ENCODE results near the gene RNF217.

- TF ChIP-seq CTCF (IDR thresholded peaks at IDR 0.05; ENCODE audit: insufficient read depth, low read length): no peak
- TF ChIP-seq REST (IDR thresholded peaks at IDR 0.05; ENCODE audit: insufficient replicate concordance, low read depth): no peak
- TF ChIP-seq POLR2AphosphoS5 (IDR thresholded peaks at IDR 0.05; ENCODE audit: low read depth): no peak
- TF ChIP-seq GABPA (IDR thresholded peaks at IDR 0.05; ENCODE audit: low read depth): no peak
- TF ChIP-seq SPI1 (IDR thresholded peaks at IDR 0.05; ENCODE audit: borderline replicate concordance, low read depth): no peak
Observed at GRCh38 chr6:124990988-124991387, 28.8 kb downstream of the RNF217 start.
